Duodenal mucosa (tissue), 2 donors: ENCODE measurements around the gene KCTD7.
"Not testable (repeated sequence)": the region's sequence is repeated elsewhere in the genome, so short reads cannot be mapped to it uniquely, and the experiment has no call there.

Source experiments
- H3K27ac ChIP-seq: one replicate; pipeline ENCODE4 v1.7.0; 2013; ENCODE audit warnings: low read depth, low read length
- H3K27me3 ChIP-seq, 2 donors: one replicate each; pipeline ENCODE4 v1.7.0; 2013; ENCODE audit warnings: low read length in 2 of 2, control low read depth in 1 of 2; ENCODE audit not compliant: insufficient read depth in 2 of 2, control insufficient read depth in 1 of 2
- H3K36me3 ChIP-seq, 2 donors: one replicate each; pipeline ENCODE4 v1.7.0; 2013; ENCODE audit warnings: low read length in 2 of 2, control low read depth in 1 of 2; ENCODE audit not compliant: insufficient read depth in 2 of 2, control insufficient read depth in 1 of 2
- H3K4me1 ChIP-seq, 2 donors: one replicate each; pipeline ENCODE4 v1.7.0; 2013; ENCODE audit warnings: low read length in 2 of 2, control low read depth in 1 of 2; ENCODE audit not compliant: insufficient read depth in 2 of 2, control insufficient read depth in 1 of 2
- H3K4me3 ChIP-seq, 2 donors: one replicate each; pipeline ENCODE4 v1.7.0; 2013; ENCODE audit warnings: low read length in 2 of 2, low read depth in 1 of 2
- H3K9ac ChIP-seq, 2 donors: one replicate each; pipeline ENCODE4 v1.7.0; 2013; ENCODE audit warnings: low read length in 2 of 2, low read depth in 1 of 2
- H3K9me3 ChIP-seq, 2 donors: one replicate each; pipeline ENCODE4 v1.7.0; 2013; ENCODE audit warnings: low read length in 2 of 2, control low read depth in 1 of 2; ENCODE audit not compliant: control insufficient read depth in 1 of 2

The KCTD7 gene

GRCh38 chr7:66635322-66635981 lies 6.8 kb downstream of the KCTD7 start:
- not testable (repeated sequence) for H3K27me3 ChIP-seq, H3K27ac ChIP-seq, H3K9me3 ChIP-seq, H3K9ac ChIP-seq, H3K4me3 ChIP-seq
- Histone ChIP-seq H3K4me1 (peaks cover 10% of the 10 kb centered on the region in 2 donors), H3K36me3 (peaks cover 24 to 30% of the 10 kb centered on the region in 2 donors)

GRCh38 chr7:66635982-66636546 lies 7.4 kb downstream of the KCTD7 start:
- H3K9ac ChIP-seq, H3K27ac ChIP-seq, H3K4me3 ChIP-seq, H3K27me3 ChIP-seq, H3K9me3 ChIP-seq: not testable (repeated sequence)
- peaks cover 11 to 16% of the 10 kb centered on the region in 2 donors for H3K4me1 ChIP-seq
- peaks cover 24 to 36% of the 10 kb centered on the region in 2 donors for H3K36me3 ChIP-seq

- Histone ChIP-seq H3K27me3 (no peaks in the 10 kb centered on the region), H3K36me3 (peaks cover 25 to 47% of the 10 kb centered on the region in 2 donors), H3K9ac (no peak overlapping the region), H3K4me1 (peaks cover 9 to 17% of the 10 kb centered on the region in 2 donors), H3K4me3 (no peak overlapping the region), H3K9me3 (no peaks in the 10 kb centered on the region), H3K27ac (no peak overlapping the region)
Measured at GRCh38 chr7:66638309-66639099, 9.8 kb downstream of the KCTD7 start.

GRCh38 chr7:66639773-66640172 lies 11.1 kb downstream of the KCTD7 start:
- H3K27ac ChIP-seq: no peak overlapping the region
- H3K4me3 ChIP-seq: no peak overlapping the region
- no peaks in the 10 kb centered on the region for H3K9me3 ChIP-seq
- H3K4me1 ChIP-seq: peaks cover 9 to 17% of the 10 kb centered on the region in 2 donors
- peaks cover 29 to 49% of the 10 kb centered on the region in 2 donors for H3K36me3 ChIP-seq
- no peak overlapping the region for H3K9ac ChIP-seq
- no peaks in the 10 kb centered on the region for H3K27me3 ChIP-seq

- Histone ChIP-seq H3K4me1 (peaks cover 9 to 17% of the 10 kb centered on the region in 2 donors), H3K36me3 (peaks cover 29 to 47% of the 10 kb centered on the region in 2 donors), H3K27ac (no peak overlapping the region), H3K4me3 (peak overlapping the region in 1 of 2 donors; percentile 12), H3K9ac (no peak overlapping the region), H3K27me3 (no peaks in the 10 kb centered on the region), H3K9me3 (no peaks in the 10 kb centered on the region)
Measured at GRCh38 chr7:66640802-66641525, 12.3 kb downstream of the KCTD7 start.

GRCh38 chr7:66641526-66641871 lies 12.8 kb downstream of the KCTD7 start:
- Histone ChIP-seq H3K27me3 (no peaks in the 10 kb centered on the region), H3K27ac (no peak overlapping the region), H3K4me1 (peaks cover 9 to 17% of the 10 kb centered on the region in 2 donors), H3K4me3 (no peak overlapping the region), H3K9ac (no peak overlapping the region), H3K9me3 (no peaks in the 10 kb centered on the region), H3K36me3 (peaks cover 29 to 47% of the 10 kb centered on the region in 2 donors)

- Histone ChIP-seq H3K36me3 (peaks cover 29 to 47% of the 10 kb centered on the region in 2 donors), H3K27me3 (no peaks in the 10 kb centered on the region), H3K4me3 (no peak overlapping the region), H3K4me1 (peaks cover 9 to 17% of the 10 kb centered on the region in 2 donors), H3K9me3 (no peaks in the 10 kb centered on the region), H3K27ac (no peak overlapping the region), H3K9ac (no peak overlapping the region)
Measured at GRCh38 chr7:66642186-66642585, 13.5 kb downstream of the KCTD7 start.

- no peaks in the 10 kb centered on the region for H3K9me3 ChIP-seq
- peaks cover 29 to 45% of the 10 kb centered on the region in 2 donors for H3K36me3 ChIP-seq
- H3K4me1 ChIP-seq: peaks cover 9 to 17% of the 10 kb centered on the region in 2 donors
- no peak overlapping the region for H3K27ac ChIP-seq
- H3K9ac ChIP-seq: no peak overlapping the region
- H3K4me3 ChIP-seq: no peak overlapping the region
- no peaks in the 10 kb centered on the region for H3K27me3 ChIP-seq
Measured at GRCh38 chr7:66642932-66643331, 14.3 kb downstream of the KCTD7 start.

- Histone ChIP-seq H3K9me3 (no peaks in the 10 kb centered on the region), H3K36me3 (peaks cover 24 to 40% of the 10 kb centered on the region in 2 donors), H3K27ac (no peak overlapping the region), H3K4me3 (no peak overlapping the region), H3K4me1 (peaks cover 9 to 17% of the 10 kb centered on the region in 2 donors), H3K9ac (no peak overlapping the region), H3K27me3 (no peaks in the 10 kb centered on the region)
Measured at GRCh38 chr7:66643395-66643794, 14.7 kb downstream of the KCTD7 start.

- H3K9me3 ChIP-seq, H3K4me3 ChIP-seq, H3K4me1 ChIP-seq, H3K36me3 ChIP-seq, H3K27ac ChIP-seq, H3K9ac ChIP-seq, H3K27me3 ChIP-seq: not testable (repeated sequence)
Measured at GRCh38 chr7:66651026-66651425, 22.3 kb downstream of the KCTD7 start.
